ENCODE results near the gene MYT1.
"Not testable (repeated sequence)": the region's sequence is repeated elsewhere in the genome, so short reads cannot be mapped to it uniquely, and the experiment has no call there.

Gene MYT1

DNA sequence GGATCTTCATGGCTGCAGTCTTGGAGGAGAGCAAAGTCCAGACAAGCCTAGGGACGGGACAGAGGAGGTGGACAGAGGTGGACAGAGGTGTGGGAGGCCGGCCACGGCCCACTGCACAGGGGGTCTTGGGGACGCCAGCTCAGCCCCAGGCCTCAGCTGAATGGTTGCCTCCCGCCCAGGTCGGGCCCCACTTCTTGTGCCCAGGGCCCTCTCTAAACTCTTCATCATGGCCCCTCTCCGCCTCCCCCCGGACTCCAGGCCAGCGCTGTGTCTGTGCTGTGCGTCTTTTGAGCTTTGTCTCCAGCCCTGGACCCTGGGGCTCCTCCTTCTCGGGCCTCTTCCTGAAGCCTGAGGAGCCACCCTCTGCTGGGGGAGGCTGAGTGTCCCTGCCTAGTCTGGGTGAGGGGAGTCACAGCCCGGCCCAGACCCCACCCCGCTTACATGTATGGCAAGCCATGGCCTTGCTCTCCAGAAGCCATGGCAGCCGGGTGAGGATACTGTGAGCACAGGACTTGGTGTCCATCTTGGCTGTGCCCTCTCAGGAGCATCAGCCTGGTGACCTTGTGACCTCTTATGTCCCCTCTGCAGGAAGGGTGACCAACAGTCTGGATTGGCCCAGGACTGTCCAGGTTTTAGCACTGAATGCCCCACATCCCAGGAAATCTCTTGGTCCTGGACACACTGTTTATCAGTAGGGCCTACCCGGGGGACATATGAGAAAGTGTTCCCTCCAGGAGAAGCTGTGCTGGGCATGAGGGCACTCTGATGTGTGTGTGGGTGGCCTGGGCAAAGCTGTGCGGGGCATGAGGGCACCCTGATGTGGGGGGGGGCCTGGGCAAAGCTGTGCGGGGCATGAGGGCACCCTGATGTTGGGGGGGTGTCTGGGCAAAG, 47.5 kb upstream of the MYT1 start:
- Histone ChIP-seq H3K36me3 (replicated peaks; ENCODE audit: insufficient read depth, low read length) (no peaks in the 10 kb centered on the region), H3F3A (ENCODE audit: insufficient read depth, low read length) (no peaks in the 10 kb centered on the region), H3K9ac (ENCODE audit: low read length) (no peak overlapping the region), H3K4me3 (ENCODE audit: low read length) (no peak overlapping the region), H3K9me2 (replicated peaks; ENCODE audit: insufficient read depth, low read length) (no peaks in the 10 kb centered on the region), H3K9me3 (replicated peaks; ENCODE audit: insufficient read depth, low read length) (no peaks in the 10 kb centered on the region), H2AFZ (ENCODE audit: low read length) (no peak overlapping the region), H3K27me3 (replicated peaks; ENCODE audit: insufficient read depth, low read length) (peaks cover 72% of the 10 kb centered on the region), H3K4me1 (ENCODE audit: low read length) (no peaks in the 10 kb centered on the region), H3K4me2 (ENCODE audit: low read depth, low read length) (no peak overlapping the region), H3K27ac (ENCODE audit: low read length) (no peak overlapping the region), H3K79me2 (ENCODE audit: low read length) (no peaks in the 10 kb centered on the region), H4K20me1 (ENCODE audit: insufficient read depth, low read length) (no peaks in the 10 kb centered on the region)
- DNase-seq, result no peak
- TF ChIP-seq, protein P1, sequence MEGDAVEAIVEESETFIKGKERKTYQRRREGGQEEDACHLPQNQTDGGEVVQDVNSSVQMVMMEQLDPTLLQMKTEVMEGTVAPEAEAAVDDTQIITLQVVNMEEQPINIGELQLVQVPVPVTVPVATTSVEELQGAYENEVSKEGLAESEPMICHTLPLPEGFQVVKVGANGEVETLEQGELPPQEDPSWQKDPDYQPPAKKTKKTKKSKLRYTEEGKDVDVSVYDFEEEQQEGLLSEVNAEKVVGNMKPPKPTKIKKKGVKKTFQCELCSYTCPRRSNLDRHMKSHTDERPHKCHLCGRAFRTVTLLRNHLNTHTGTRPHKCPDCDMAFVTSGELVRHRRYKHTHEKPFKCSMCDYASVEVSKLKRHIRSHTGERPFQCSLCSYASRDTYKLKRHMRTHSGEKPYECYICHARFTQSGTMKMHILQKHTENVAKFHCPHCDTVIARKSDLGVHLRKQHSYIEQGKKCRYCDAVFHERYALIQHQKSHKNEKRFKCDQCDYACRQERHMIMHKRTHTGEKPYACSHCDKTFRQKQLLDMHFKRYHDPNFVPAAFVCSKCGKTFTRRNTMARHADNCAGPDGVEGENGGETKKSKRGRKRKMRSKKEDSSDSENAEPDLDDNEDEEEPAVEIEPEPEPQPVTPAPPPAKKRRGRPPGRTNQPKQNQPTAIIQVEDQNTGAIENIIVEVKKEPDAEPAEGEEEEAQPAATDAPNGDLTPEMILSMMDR (IDR thresholded peaks at IDR 0.05; ENCODE audit: low read length), result no peak
- TF ChIP-seq EZH2phosphoT487 (IDR thresholded peaks at IDR 0.05; ENCODE audit: low read length) (no peak), EZH2 (optimal IDR thresholded peaks at IDR 0.05; ENCODE audit: low read depth, low read length) (no peak)

GRCh38 chr20:64117432-64117777, 46.8 kb upstream of the MYT1 start:
- H3K27ac ChIP-seq (ENCODE audit: low read length); H3K9me3 ChIP-seq (replicated peaks; ENCODE audit: insufficient read depth, low read length); H3K4me1 ChIP-seq (ENCODE audit: low read length); H4K20me1 ChIP-seq (ENCODE audit: insufficient read depth, low read length); H3K9me2 ChIP-seq (replicated peaks; ENCODE audit: insufficient read depth, low read length); DNase-seq; H3K9ac ChIP-seq (ENCODE audit: low read length); H3K4me3 ChIP-seq (ENCODE audit: low read length); H3F3A ChIP-seq (ENCODE audit: insufficient read depth, low read length); H2AFZ ChIP-seq (ENCODE audit: low read length); H3K79me2 ChIP-seq (ENCODE audit: low read length); H3K36me3 ChIP-seq (replicated peaks; ENCODE audit: insufficient read depth, low read length); H3K4me2 ChIP-seq (ENCODE audit: low read depth, low read length): not testable (repeated sequence)
- H3K27me3 ChIP-seq (replicated peaks; ENCODE audit: insufficient read depth, low read length), result peaks cover 72% of the 10 kb centered on the region

- H4K20me1 ChIP-seq (ENCODE audit: insufficient read depth, low read length), result no peaks in the 10 kb centered on the region
- DNase-seq, result no peak
- no peaks in the 10 kb centered on the region for H3K79me2 ChIP-seq (ENCODE audit: low read length)
- no peaks in the 10 kb centered on the region for H3K4me1 ChIP-seq (ENCODE audit: low read length)
- H3K9me3 ChIP-seq (replicated peaks; ENCODE audit: insufficient read depth, low read length), result no peaks in the 10 kb centered on the region
- H3F3A ChIP-seq (ENCODE audit: insufficient read depth, low read length), result no peaks in the 10 kb centered on the region
- no peak overlapping the region for H3K27ac ChIP-seq (ENCODE audit: low read length)
- H3K27me3 ChIP-seq (replicated peaks; ENCODE audit: insufficient read depth, low read length), result peaks cover 66% of the 10 kb centered on the region
- no peak overlapping the region for H3K4me3 ChIP-seq (ENCODE audit: low read length)
- H2AFZ ChIP-seq (ENCODE audit: low read length), result no peak overlapping the region
- H3K4me2 ChIP-seq (ENCODE audit: low read depth, low read length), result no peak overlapping the region
- no peaks in the 10 kb centered on the region for H3K36me3 ChIP-seq (replicated peaks; ENCODE audit: insufficient read depth, low read length)
- H3K9me2 ChIP-seq (replicated peaks; ENCODE audit: insufficient read depth, low read length), result no peaks in the 10 kb centered on the region
- TF ChIP-seq, protein P1 (IDR thresholded peaks at IDR 0.05; ENCODE audit: low read length), result no peak
- TF ChIP-seq EZH2 (optimal IDR thresholded peaks at IDR 0.05; ENCODE audit: low read depth, low read length) (no peak), EZH2phosphoT487 (IDR thresholded peaks at IDR 0.05; ENCODE audit: low read length) (no peak)
- H3K9ac ChIP-seq (ENCODE audit: low read length), result no peak overlapping the region
Observed at GRCh38 chr20:64119301-64119680, 45.0 kb upstream of the MYT1 start.

DNA sequence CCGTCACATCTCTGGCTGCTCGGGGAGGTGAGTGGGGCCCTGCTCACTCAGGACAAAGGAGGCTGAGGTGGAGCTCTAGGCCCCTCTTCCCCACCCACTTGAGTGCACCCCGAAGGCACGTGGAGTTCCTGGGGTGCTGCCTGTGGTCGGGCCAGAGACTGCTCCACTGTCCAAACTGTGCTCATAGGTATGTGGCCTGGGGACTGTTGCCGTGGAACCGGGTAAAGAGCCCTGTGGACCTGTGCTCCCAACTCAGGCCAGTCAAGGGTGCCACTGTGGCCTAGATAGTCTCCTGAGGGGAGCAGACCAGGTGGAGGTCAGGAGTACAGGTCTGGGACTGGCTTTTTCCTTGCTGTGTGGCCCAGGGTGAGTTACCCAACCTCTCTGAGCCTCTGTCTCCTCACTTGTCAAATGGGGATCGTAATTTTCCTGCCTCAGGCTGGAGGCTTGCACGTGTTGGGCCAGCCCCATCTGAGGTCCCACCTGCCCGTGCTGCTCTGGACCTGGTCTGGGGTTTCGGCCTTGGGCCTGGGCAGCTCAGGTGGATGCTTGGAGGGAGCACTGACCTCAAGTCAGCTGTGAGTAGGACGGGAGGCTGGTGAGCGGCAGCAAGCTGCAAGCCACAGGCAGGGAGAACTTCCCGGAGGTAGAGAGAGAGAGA, 44.4 kb upstream of the MYT1 start:
- H3K27ac ChIP-seq (ENCODE audit: low read length), result no peak overlapping the region
- no peak for DNase-seq
- H3K27me3 ChIP-seq (replicated peaks; ENCODE audit: insufficient read depth, low read length), result peaks cover 66% of the 10 kb centered on the region
- H3K4me2 ChIP-seq (ENCODE audit: low read depth, low read length), result peak overlapping the region; percentile 45; the same call in 1 of the 2 replicates
- TF ChIP-seq EZH2 (optimal IDR thresholded peaks at IDR 0.05; ENCODE audit: low read depth, low read length) (no peak), EZH2phosphoT487 (IDR thresholded peaks at IDR 0.05; ENCODE audit: low read length) (no peak)
- TF ChIP-seq, protein P1 (IDR thresholded peaks at IDR 0.05; ENCODE audit: low read length), result no peak
- no peaks in the 10 kb centered on the region for H3K4me1 ChIP-seq (ENCODE audit: low read length)
- peak overlapping the region; percentile 18 for H2AFZ ChIP-seq (ENCODE audit: low read length)
- H3K79me2 ChIP-seq (ENCODE audit: low read length), result no peaks in the 10 kb centered on the region
- H3F3A ChIP-seq (ENCODE audit: insufficient read depth, low read length), result no peaks in the 10 kb centered on the region
- no peak overlapping the region for H3K9ac ChIP-seq (ENCODE audit: low read length)
- peak overlapping the region; percentile 8; the same call in 1 of the 2 replicates for H3K4me3 ChIP-seq (ENCODE audit: low read length)
- no peaks in the 10 kb centered on the region for H3K36me3 ChIP-seq (replicated peaks; ENCODE audit: insufficient read depth, low read length)
- H3K9me2 ChIP-seq (replicated peaks; ENCODE audit: insufficient read depth, low read length), result no peaks in the 10 kb centered on the region
- no peaks in the 10 kb centered on the region for H3K9me3 ChIP-seq (replicated peaks; ENCODE audit: insufficient read depth, low read length)
- no peaks in the 10 kb centered on the region for H4K20me1 ChIP-seq (ENCODE audit: insufficient read depth, low read length)
